GM12878 (cell line): ENCODE results near the gene MDM4. TPM values are rescaled to one million over a fixed set of nuclear protein-coding genes. Genes with fewer than 3 reads are reported as not detected.

Experiments used
- ATAC-seq: fragments of 200-7000 bp; cut with Tn5 transposase; 3 replicates; pipeline ENCODE4 v1.9.1; 2020; ENCODE audit warnings: mild to moderate bottlenecking, moderate library complexity
- BruUV-seq: library from RNA; stranded (reverse); fragments of 400-500 nt; replicated peaks from 2 replicates; lab custom pipeline; 2021; lab: Mats Ljungman, UMichigan
- CTCF ChIA-PET: fragments of 300-600 bp; sonication (Branson Sonifier 250); formaldehyde crosslinking; extraction: SDS; loops from one replicate; lab custom pipeline; 2021; ENCODE audit warnings: inconsistent platforms; lab: Yijun Ruan, JAX
- POLR2A ChIA-PET: fragments of 350-600 bp; formaldehyde crosslinking; extraction: SDS; loops from one replicate; lab custom pipeline; 2021; ENCODE audit warnings: inconsistent platforms; lab: Charles Lee
- RAD21 ChIA-PET: fragments of 300-600 bp; sonication (Branson Sonifier 250); formaldehyde crosslinking; loops from one replicate; lab custom pipeline; 2023; ENCODE audit warnings: antibody characterized with exemption; ENCODE audit not compliant: unreplicated experiment; lab: Charles Lee
- SMC1A ChIA-PET: fragments of 300-600 bp; sonication (Branson Sonifier 250); formaldehyde crosslinking; loops from one replicate; lab custom pipeline; 2023; ENCODE audit not compliant: unreplicated experiment, uncharacterized antibody; lab: Charles Lee
- DNase-seq: peaks from one replicate; pipeline ENCODE4 v3.0.0-alpha.2; 2011; ENCODE audit warnings: low read depth, low spot score
- FAIRE-seq: peaks from 3 replicates; lab custom pipeline; 2011; peaks lifted over from hg19 to GRCh38; lab: Jason Lieb, UNC
- H2AFZ ChIP-seq: 2 replicates; pipeline ENCODE4 v1.6.0; 2011; ENCODE audit warnings: low read depth, low read length, control low read depth; ENCODE audit not compliant: control insufficient read depth
- H3K27ac ChIP-seq: 2 replicates; pipeline ENCODE4 v1.5.1; 2011; ENCODE audit warnings: control low read depth; ENCODE audit not compliant: control insufficient read depth, insufficient read depth
- H3K27me3 ChIP-seq, 2 experiments: replicated peaks in 1 of 2; 2 replicates each; pipeline versions ENCODE4 v1.6.0 to v1.6.1; 2011; ENCODE audit warnings: low read length in 1 of 2; ENCODE audit not compliant: control insufficient read depth in 2 of 2, insufficient read depth in 2 of 2
- H3K36me3 ChIP-seq, 2 experiments: 2 replicates each; pipeline ENCODE4 v1.5.1; 2011; ENCODE audit warnings: low read length in 1 of 2; ENCODE audit not compliant: control insufficient read depth in 2 of 2, insufficient read depth in 2 of 2
- H3K4me1 ChIP-seq: 2 replicates; pipeline ENCODE4 v1.6.1; 2011; ENCODE audit warnings: mild to moderate bottlenecking, low read length, moderate library complexity, mixed read lengths; ENCODE audit not compliant: control insufficient read depth, insufficient read depth
- H3K4me2 ChIP-seq: 2 replicates; pipeline ENCODE4 v1.6.0; 2011; ENCODE audit warnings: control low read depth; ENCODE audit not compliant: control insufficient read depth, insufficient read depth
- H3K4me3 ChIP-seq: fragments of 200-600 bp; sonication (generic); 2 replicates; pipeline ENCODE4 v1.5.1; 2016
- H3K79me2 ChIP-seq: 2 replicates; pipeline ENCODE4 v1.6.0; 2011; ENCODE audit warnings: low read length; ENCODE audit not compliant: control insufficient read depth, insufficient read depth
- H3K9ac ChIP-seq: 2 replicates; pipeline ENCODE4 v1.8.0; 2011; ENCODE audit warnings: low read length, control low read depth, mixed read lengths; ENCODE audit not compliant: control insufficient read depth, insufficient read depth
- H3K9me3 ChIP-seq: replicated peaks from 3 replicates; pipeline ENCODE4 v1.5.1; 2011; ENCODE audit warnings: mild to moderate bottlenecking, low read length; ENCODE audit not compliant: control insufficient read depth, insufficient read depth
- H4K20me1 ChIP-seq: 2 replicates; pipeline ENCODE4 v1.6.0; 2011; ENCODE audit not compliant: control insufficient read depth, insufficient read depth
- BACH1 ChIP-seq: fragments of 450-650 bp; IDR thresholded peaks from 2 replicates; pipeline ENCODE4 v1.6.1; 2017; ENCODE audit warnings: mild to moderate bottlenecking, borderline replicate concordance
- CEBPB ChIP-seq, 2 experiments: fragments of 150-350 bp in 1 of 2; IDR thresholded peaks; 2 replicates each; pipeline ENCODE4 v1.6.1; 2012 to 2014; ENCODE audit warnings: low read depth in 2 of 2, low read length in 2 of 2, borderline replicate concordance in 1 of 2, inconsistent platforms in 1 of 2
- CHD1 ChIP-seq: IDR thresholded peaks from 2 replicates; pipeline ENCODE4 v1.6.1; 2012; ENCODE audit warnings: low read depth, low read length, improper control_type of control experiment
- CHD2 ChIP-seq: IDR thresholded peaks from 2 replicates; pipeline ENCODE4 v1.6.1; 2011; ENCODE audit warnings: low read depth, low read length, improper control_type of control experiment, borderline replicate concordance
- EP300 ChIP-seq, 2 experiments: fragments of 150-350 bp in 1 of 2; IDR thresholded peaks; 2 replicates each; pipeline ENCODE4 v1.6.1; 2011 to 2012; ENCODE audit warnings: low read depth in 2 of 2, low read length in 2 of 2, borderline replicate concordance in 1 of 2, improper control_type of control experiment in 1 of 2, inconsistent platforms in 1 of 2; ENCODE audit not compliant: control insufficient read depth in 1 of 2
- FOXM1 ChIP-seq: IDR thresholded peaks from 2 replicates; pipeline ENCODE4 v1.6.1; 2012; ENCODE audit warnings: low read depth, mild to moderate bottlenecking, inconsistent platforms, low read length, moderate library complexity
- GATAD2B ChIP-seq: fragments of 450-650 bp; conservative IDR thresholded peaks from 2 replicates; pipeline ENCODE4 v1.6.1; 2017; ENCODE audit warnings: low read depth, mild to moderate bottlenecking, moderate library complexity
- KDM1A ChIP-seq: fragments of 200-600 bp; sonication (generic); IDR thresholded peaks from 2 replicates; pipeline ENCODE4 v1.6.1; 2016; ENCODE audit warnings: borderline replicate concordance
- KLF5 ChIP-seq: fragments of 450-650 bp; IDR thresholded peaks from 2 replicates; pipeline ENCODE4 v1.6.1; 2014; ENCODE audit warnings: mild to moderate bottlenecking; ENCODE audit not compliant: partially characterized antibody
- MTA2 ChIP-seq: fragments of 450-650 bp; IDR thresholded peaks from 2 replicates; pipeline ENCODE4 v1.6.1; 2016; ENCODE audit warnings: low read depth, mild to moderate bottlenecking, moderate library complexity
- POLR2AphosphoS2 ChIP-seq: IDR thresholded peaks from 2 replicates; pipeline ENCODE4 v1.6.1; 2011; ENCODE audit warnings: low read depth, mild to moderate bottlenecking, low read length, improper control_type of control experiment, moderate library complexity
- SMAD1 ChIP-seq: fragments of 450-650 bp; IDR thresholded peaks from 2 replicates; pipeline ENCODE4 v1.6.1; 2018; ENCODE audit warnings: mild to moderate bottlenecking, low read depth; ENCODE audit not compliant: partially characterized antibody
- SP1 ChIP-seq: IDR thresholded peaks from one replicate; pipeline ENCODE4 v1.6.1; 2011; ENCODE audit warnings: low read depth, low read length
- USF2 ChIP-seq: IDR thresholded peaks from 2 replicates; pipeline ENCODE4 v1.6.1; 2011; ENCODE audit warnings: low read depth, low read length, improper control_type of control experiment, borderline replicate concordance
- WRNIP1 ChIP-seq: IDR thresholded peaks from 2 replicates; pipeline ENCODE4 v1.6.1; 2011; ENCODE audit warnings: low read depth, low read length, improper control_type of control experiment, borderline replicate concordance
- ZBTB40 ChIP-seq: fragments of 450-650 bp; IDR thresholded peaks from 2 replicates; pipeline ENCODE4 v1.6.1; 2016; ENCODE audit warnings: mild to moderate bottlenecking, moderate library complexity, borderline replicate concordance
- WGBS: methylation state at CpG from one replicate; pipeline ENCODE4 v1.1.6; 2016; ENCODE audit warnings: low lambda C conversion rate; ENCODE audit not compliant: insufficient replicate concordance, insufficient coverage; ENCODE audit errors: missing lambda C conversion rate; 5-methylcytosine and 5-hydroxymethylcytosine counted together
- in situ Hi-C: fragments of 300-500 bp; cut with MboI; formaldehyde crosslinking; loops from 9 replicates; pipeline ENCODE4 v1.14.3; 2018; ENCODE audit warnings: mixed read lengths
- intact Hi-C: fragments of 100-400 bp; cut with micrococcal nuclease; formaldehyde crosslinking; loops from one replicate; pipeline ENCODE4 v1.14.2; 2022; ENCODE audit not compliant: unreplicated experiment
- polyA plus RNA-seq, 11 experiments: library from polyadenylated mRNA; depleted of rRNA in 4 of 11; unstranded in 6 of 11; stranded (reverse) in 5 of 11; fragments of >200 nt; fragmentation: Nextera tagmentation in 4 of 11; fragmentation: Illumina TruSeq in 1 of 11; extraction: Ambion mirVana in 4 of 11; extraction: Trizol in 1 of 11; gene quantifications; 1 replicate in 1 of 11; 2 replicates in 10 of 11; pipeline versions ENCODE4 v1.2.1 to v1.2.3, GENCODE V29; 2011 to 2016; ENCODE audit warnings: inconsistent platforms in 2 of 11, missing spikeins in 2 of 11, low read depth in 1 of 11
- total RNA-seq, 4 experiments: library from RNA; depleted of rRNA in 3 of 4; stranded (reverse); fragments of >200 nt in 3 of 4; fragmentation: Illumina TruSeq in 1 of 4; extraction: Trizol in 1 of 4; gene quantifications; 2 replicates each; pipeline versions ENCODE4 v1.2.1 to v1.2.3, GENCODE V29; 2013 to 2021
- TF ChIP-seq, protein P1 (sequence below): fragments of 450-650 bp; conservative IDR thresholded peaks from 2 replicates; pipeline ENCODE4 v1.6.1; 2017; ENCODE audit warnings: mild to moderate bottlenecking, moderate library complexity

Gene MDM4
- total and polyA plus RNA-seq, 10 of the 15 experiments (the other 5 are each of a cell fraction or from before 2014, with no cell fraction given), result 2.5 to 74.4 (median 22.7) TPM

GRCh38 chr1:204509186-204509635 lies 7.0 kb upstream of the MDM4 start:
- ChIA-PET POLR2A (interaction anchor here (1.0 to 6.2 kb wide), 3 partner anchors 12 to 70 kb away, joined by 3 to 50 read pairs (median 7); partner anchors contain the start of gene PIK3C2B), RAD21 (interaction anchor here (0.6 to 5.0 kb wide), 7 partner anchors 13 to 139 kb away, joined by 3 to 38 read pairs (median 4); no protein-coding TSS in a partner anchor), SMC1A (interaction anchor here (1.0 to 19.3 kb wide), 5 partner anchors 13 to 63 kb away, joined by 3 to 408 read pairs (median 57); partner anchors contain the start of gene PIK3C2B), CTCF (interaction anchor here (0.8 to 39.0 kb wide), 6 partner anchors 15 to 298 kb away, joined by 3 to 2021 read pairs (median 64); partner anchors contain the start of gene PIK3C2B)
- Histone ChIP-seq H3K4me3 (no peak overlapping the region), H3K27ac (no peak overlapping the region), H3K4me2 (no peak overlapping the region), H2AFZ (no peak overlapping the region), H3K36me3 (no peaks in the 10 kb centered on the region), H3K27me3 (no peaks in the 10 kb centered on the region), H3K79me2 (no peaks in the 10 kb centered on the region), H3K4me1 (peaks cover 20% of the 10 kb centered on the region), H3K9ac (no peak overlapping the region), H4K20me1 (no peaks in the 10 kb centered on the region), H3K9me3 (no peaks in the 10 kb centered on the region)
- no TSS peak for BruUV-seq
- in situ Hi-C loops, result loop anchor here (10.0 to 25.0 kb wide), 2 partner anchors 344 to 1222 kb away; partner anchors contain the start of gene REN
- DNase-seq (no peak), ATAC-seq (no peak), FAIRE-seq (no peak)
- intact Hi-C loops, result loop anchor here (5.0 to 10.0 kb wide), 2 partner anchors 58 to 344 kb away; partner anchors contain the start of gene REN
- 84% methylated on average over 9 of the region's 9 CpGs for WGBS
- TF ChIP-seq, protein P1, sequence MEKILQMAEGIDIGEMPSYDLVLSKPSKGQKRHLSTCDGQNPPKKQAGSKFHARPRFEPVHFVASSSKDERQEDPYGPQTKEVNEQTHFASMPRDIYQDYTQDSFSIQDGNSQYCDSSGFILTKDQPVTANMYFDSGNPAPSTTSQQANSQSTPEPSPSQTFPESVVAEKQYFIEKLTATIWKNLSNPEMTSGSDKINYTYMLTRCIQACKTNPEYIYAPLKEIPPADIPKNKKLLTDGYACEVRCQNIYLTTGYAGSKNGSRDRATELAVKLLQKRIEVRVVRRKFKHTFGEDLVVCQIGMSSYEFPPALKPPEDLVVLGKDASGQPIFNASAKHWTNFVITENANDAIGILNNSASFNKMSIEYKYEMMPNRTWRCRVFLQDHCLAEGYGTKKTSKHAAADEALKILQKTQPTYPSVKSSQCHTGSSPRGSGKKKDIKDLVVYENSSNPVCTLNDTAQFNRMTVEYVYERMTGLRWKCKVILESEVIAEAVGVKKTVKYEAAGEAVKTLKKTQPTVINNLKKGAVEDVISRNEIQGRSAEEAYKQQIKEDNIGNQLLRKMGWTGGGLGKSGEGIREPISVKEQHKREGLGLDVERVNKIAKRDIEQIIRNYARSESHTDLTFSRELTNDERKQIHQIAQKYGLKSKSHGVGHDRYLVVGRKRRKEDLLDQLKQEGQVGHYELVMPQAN, result no peak
- TF ChIP-seq POLR2AphosphoS2 (no peak), KLF5 (no peak), SMAD1 (no peak), GATAD2B (no peak), BACH1 (no peak), CEBPB (IDR thresholded peaks at IDR 0.05; ENCODE audit: borderline replicate concordance in 1 of 2, low read depth in 2 of 2, low read length in 2 of 2) (no peak), WRNIP1 (no peak), CHD1 (no peak), MTA2 (no peak), EP300 (IDR thresholded peaks at IDR 0.05; ENCODE audit: borderline replicate concordance in 1 of 2, control insufficient read depth in 1 of 2, low read depth in 2 of 2, low read length in 2 of 2) (no peak), ZBTB40 (no peak), CHD2 (no peak), FOXM1 (no peak), USF2 (no peak), KDM1A (no peak), SP1 (no peak)
